Tibial artery (tissue), 4 donors: ENCODE data around the gene RABGAP1.

Experiments
- DNase-seq, 2 donors: peaks; one replicate each; pipeline ENCODE4 v3.0.0-alpha.2; 2019
- H3K27ac ChIP-seq, 2 donors: fragments of 200-600 bp; sonication (generic) in 1 of 2; 1 replicate in 1 of 2; 2 replicates in 1 of 2; pipeline ENCODE4 v1.5.1; 2018 to 2019; ENCODE audit warnings: mild to moderate bottlenecking in 1 of 2
- H3K27me3 ChIP-seq, 2 donors: fragments of 200-600 bp; sonication (generic) in 1 of 2; one replicate each; pipeline versions ENCODE4 v1.5.1 to v1.6.0; 2016 to 2019
- H3K36me3 ChIP-seq, 3 donors: fragments of 200-600 bp; sonication (generic) in 2 of 3; one replicate each; pipeline ENCODE4 v1.5.1; 2016 to 2019; ENCODE audit warnings: mild to moderate bottlenecking in 2 of 3
- H3K4me1 ChIP-seq, 4 donors: fragments of 200-600 bp; sonication (generic) in 2 of 4; 1 replicate in 3 of 4; 2 replicates in 1 of 4; pipeline ENCODE4 v1.5.1; 2016 to 2019
- H3K4me3 ChIP-seq, 2 donors: fragments of 200-600 bp; sonication (generic) in 1 of 2; 1 replicate in 1 of 2; 2 replicates in 1 of 2; pipeline ENCODE4 v1.5.1; 2018 to 2019; ENCODE audit warnings: mild to moderate bottlenecking in 2 of 2
- H3K9me3 ChIP-seq, 3 donors: fragments of 200-600 bp; sonication (generic) in 1 of 3; one replicate each; pipeline ENCODE4 v1.5.1; 2016 to 2019
- intact Hi-C: fragments of 100-400 bp; cut with DNase I; formaldehyde crosslinking; loops from one replicate; pipeline ENCODE4 v1.15.0; 2023; ENCODE audit warnings: low total_unique reads
- TF ChIP-seq, protein P1 (sequence below), 2 experiments: fragments of 200-600 bp in 1 of 2; fragments of 450-650 bp in 1 of 2; IDR thresholded peaks; one replicate each; pipeline ENCODE4 v1.5.1; 2017 to 2019; ENCODE audit warnings: antibody characterized with exemption in 2 of 2, mild to moderate bottlenecking in 1 of 2, moderate library complexity in 1 of 2

Gene RABGAP1

DNA sequence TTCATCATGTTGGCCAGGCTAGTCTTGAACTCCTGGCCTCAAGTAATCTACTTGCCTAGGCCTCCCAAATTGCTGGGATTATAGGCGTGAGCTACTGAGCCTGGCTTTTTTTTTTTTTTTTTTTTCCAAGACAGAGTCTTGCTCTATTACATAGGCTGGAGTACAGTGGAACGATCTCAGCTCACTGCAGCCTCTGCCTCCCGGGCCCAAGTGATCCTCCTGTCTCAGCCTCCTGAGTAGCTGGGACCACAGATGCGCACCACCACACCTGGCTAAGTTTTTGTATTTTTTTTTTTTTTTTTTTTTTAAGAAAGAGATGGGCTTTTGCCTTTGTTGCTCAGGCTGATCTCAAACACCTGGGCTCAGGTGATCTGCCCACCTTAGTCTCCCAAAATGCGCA lies 66.4 kb downstream of the RABGAP1 start:
- H3K4me1 ChIP-seq, result peaks cover 0 to 31% (median 19%) of the 10 kb centered on the region in 4 donors
- H3K4me3 ChIP-seq, result no peak overlapping the region
- DNase-seq, result no peak
- TF ChIP-seq, protein P1, sequence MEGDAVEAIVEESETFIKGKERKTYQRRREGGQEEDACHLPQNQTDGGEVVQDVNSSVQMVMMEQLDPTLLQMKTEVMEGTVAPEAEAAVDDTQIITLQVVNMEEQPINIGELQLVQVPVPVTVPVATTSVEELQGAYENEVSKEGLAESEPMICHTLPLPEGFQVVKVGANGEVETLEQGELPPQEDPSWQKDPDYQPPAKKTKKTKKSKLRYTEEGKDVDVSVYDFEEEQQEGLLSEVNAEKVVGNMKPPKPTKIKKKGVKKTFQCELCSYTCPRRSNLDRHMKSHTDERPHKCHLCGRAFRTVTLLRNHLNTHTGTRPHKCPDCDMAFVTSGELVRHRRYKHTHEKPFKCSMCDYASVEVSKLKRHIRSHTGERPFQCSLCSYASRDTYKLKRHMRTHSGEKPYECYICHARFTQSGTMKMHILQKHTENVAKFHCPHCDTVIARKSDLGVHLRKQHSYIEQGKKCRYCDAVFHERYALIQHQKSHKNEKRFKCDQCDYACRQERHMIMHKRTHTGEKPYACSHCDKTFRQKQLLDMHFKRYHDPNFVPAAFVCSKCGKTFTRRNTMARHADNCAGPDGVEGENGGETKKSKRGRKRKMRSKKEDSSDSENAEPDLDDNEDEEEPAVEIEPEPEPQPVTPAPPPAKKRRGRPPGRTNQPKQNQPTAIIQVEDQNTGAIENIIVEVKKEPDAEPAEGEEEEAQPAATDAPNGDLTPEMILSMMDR (IDR thresholded peaks at IDR 0.05), result no peak
- H3K36me3 ChIP-seq, result peaks cover 0 to 20% (median 9%) of the 10 kb centered on the region in 3 donors
- intact Hi-C loops, result no loop called here
- H3K27ac ChIP-seq, result peak overlapping the region in 1 of 2 donors; percentile 23
- H3K9me3 ChIP-seq, result no peaks in the 10 kb centered on the region
- H3K27me3 ChIP-seq, result no peaks in the 10 kb centered on the region

DNA sequence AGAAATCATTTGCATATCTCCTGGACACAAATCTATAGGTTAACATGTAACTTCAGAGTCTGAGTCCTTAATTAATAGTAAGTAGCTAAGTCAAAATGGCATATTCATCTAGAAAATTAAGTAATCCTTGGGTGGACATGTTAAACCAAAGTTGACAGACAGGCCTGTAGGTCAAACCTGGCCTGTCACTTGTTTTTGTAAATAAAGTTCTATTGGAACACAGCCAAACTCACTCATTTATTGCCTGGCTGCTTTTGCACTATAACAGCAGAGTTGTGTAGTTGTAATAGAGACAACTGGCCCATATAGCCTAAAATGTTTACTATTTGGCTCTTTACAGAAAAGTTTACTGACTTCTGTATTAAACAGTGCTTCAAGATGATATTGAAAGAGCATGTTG lies 68.1 kb downstream of the RABGAP1 start:
- Histone ChIP-seq H3K27ac (no peak overlapping the region), H3K4me1 (peaks cover 0 to 17% (median 10%) of the 10 kb centered on the region in 4 donors), H3K27me3 (no peaks in the 10 kb centered on the region), H3K9me3 (no peaks in the 10 kb centered on the region), H3K36me3 (peaks cover 0 to 34% (median 17%) of the 10 kb centered on the region in 3 donors), H3K4me3 (no peak overlapping the region)
- TF ChIP-seq, protein P1 (IDR thresholded peaks at IDR 0.05), result no peak
- intact Hi-C loops, result no loop called here
- no peak for DNase-seq

DNA sequence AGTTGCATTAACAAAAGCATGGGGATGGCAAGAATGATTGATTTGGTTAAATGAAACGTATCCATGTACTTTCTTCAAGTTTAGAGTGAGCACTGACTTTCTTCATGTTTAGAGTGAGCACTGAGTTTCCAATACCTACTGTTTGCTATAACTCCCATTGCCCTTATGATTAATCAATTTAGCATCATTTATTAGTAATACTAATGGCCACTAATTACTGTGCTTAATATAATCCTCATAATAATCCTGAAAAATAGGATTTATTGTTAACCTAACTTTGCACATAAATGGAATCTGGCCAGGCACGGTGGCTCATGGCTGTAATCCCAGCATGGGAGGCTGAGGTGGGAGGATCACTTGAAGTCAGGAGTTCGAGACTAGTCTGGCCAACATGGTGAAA lies 70.6 kb downstream of the RABGAP1 start:
- intact Hi-C loops, result no loop called here

DNA sequence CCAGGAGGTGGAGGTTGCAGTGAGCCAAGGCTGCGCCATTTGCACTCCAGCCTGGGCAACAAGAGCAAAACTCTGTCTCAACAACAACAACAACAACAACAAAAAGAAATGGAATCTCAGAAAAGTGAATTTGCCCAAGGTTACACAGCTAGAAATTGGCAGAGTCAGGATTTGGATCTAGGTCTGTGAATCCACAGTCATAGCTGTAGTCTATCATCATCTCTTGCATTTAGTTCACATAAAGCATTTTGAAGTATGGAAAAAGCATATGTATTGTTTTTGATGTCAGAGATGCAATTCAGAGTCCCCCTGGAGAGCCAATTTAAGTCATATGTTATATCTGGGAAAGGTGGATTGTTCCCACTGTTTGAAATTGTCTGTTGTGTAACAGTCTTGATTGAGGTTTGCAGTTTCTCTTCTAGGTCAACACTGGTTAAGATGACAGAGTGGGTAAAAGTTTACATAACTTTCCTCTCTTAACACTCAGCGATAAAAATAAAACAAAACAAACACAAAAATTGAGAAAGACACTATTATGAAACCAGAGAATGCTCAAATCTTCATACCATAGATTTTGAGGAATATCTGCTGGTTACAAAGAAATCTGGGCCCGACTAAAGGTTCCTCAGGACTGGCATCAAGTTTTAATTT lies 71.2 kb downstream of the RABGAP1 start:
- no peak for DNase-seq
- H3K27me3 ChIP-seq, result no peaks in the 10 kb centered on the region
- peaks cover 23 to 58% (median 44%) of the 10 kb centered on the region in 3 donors for H3K36me3 ChIP-seq
- H3K4me3 ChIP-seq, result no peak overlapping the region
- TF ChIP-seq, protein P1 (IDR thresholded peaks at IDR 0.05), result no peak
- no peaks in the 10 kb centered on the region for H3K9me3 ChIP-seq
- intact Hi-C loops, result no loop called here
- no peak overlapping the region for H3K27ac ChIP-seq
- H3K4me1 ChIP-seq, result peaks cover 0 to 2% (median 0%) of the 10 kb centered on the region in 4 donors

More for the DNA sequence above, 70.6 kb downstream of the RABGAP1 start:
- Histone ChIP-seq H3K4me3 (no peak overlapping the region), H3K4me1 (peaks cover 0 to 8% (median 0%) of the 10 kb centered on the region in 4 donors), H3K9me3 (no peaks in the 10 kb centered on the region), H3K36me3 (peaks cover 17 to 52% (median 38%) of the 10 kb centered on the region in 3 donors), H3K27ac (no peak overlapping the region), H3K27me3 (no peaks in the 10 kb centered on the region)
- TF ChIP-seq, protein P1 (IDR thresholded peaks at IDR 0.05), result no peak
- DNase-seq, result no peak

DNA sequence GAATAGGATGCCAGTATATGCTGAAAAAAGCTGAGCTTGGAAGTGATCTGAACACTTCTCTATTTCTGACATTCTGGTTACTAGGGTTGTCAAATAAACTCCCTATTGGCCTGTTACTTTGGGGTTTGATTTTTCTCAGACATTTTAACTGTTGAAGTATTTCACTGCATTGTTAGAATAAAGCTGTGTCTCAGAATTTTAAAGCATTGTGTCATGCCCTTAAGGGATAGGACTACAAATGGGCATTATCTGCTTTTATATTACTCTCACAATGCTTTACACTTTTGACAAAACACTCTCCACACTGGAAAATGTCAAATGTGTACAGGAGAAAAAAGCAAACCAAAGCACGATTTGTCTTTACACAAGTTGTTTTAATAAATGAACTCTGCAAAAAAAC lies 75.8 kb downstream of the RABGAP1 start:
- Histone ChIP-seq H3K36me3 (peaks cover 43 to 84% (median 48%) of the 10 kb centered on the region in 3 donors), H3K4me3 (no peak overlapping the region)

More for the DNA sequence above, 75.8 kb downstream of the RABGAP1 start:
- intact Hi-C loops, result no loop called here
- no peak for DNase-seq
- TF ChIP-seq, protein P1 (IDR thresholded peaks at IDR 0.05), result no peak
- Histone ChIP-seq H3K9me3 (no peaks in the 10 kb centered on the region), H3K27ac (no peak overlapping the region), H3K27me3 (no peaks in the 10 kb centered on the region), H3K4me1 (no peaks in the 10 kb centered on the region)
